HCT116 (cell line): ENCODE results near the gene PTGR3.

Experiments used
- CTCF ChIP-seq, 3 experiments: fragments of 200-600 bp in 1 of 3; sonication (generic) in 1 of 3; IDR thresholded peaks in 2 of 3; conservative IDR thresholded peaks in 1 of 3; 2 replicates each; pipeline ENCODE4 v1.5.1; 2012 to 2017; ENCODE audit warnings: low read depth in 2 of 3, low read length in 2 of 3, antibody characterized with exemption in 1 of 3, borderline replicate concordance in 1 of 3, control low read depth in 1 of 3, mild to moderate bottlenecking in 1 of 3, mixed read lengths in 1 of 3, mixed run types in 1 of 3, moderate library complexity in 1 of 3; ENCODE audit not compliant: insufficient read depth in 1 of 3
- EZH2 ChIP-seq: fragments of 200-600 bp; sonication (generic); IDR thresholded peaks from 2 replicates; pipeline ENCODE4 v1.6.1; 2017; ENCODE audit warnings: antibody characterized with exemption, mixed run types
- RAD21 ChIP-seq: IDR thresholded peaks from 2 replicates; pipeline ENCODE4 v1.6.1; 2012; ENCODE audit warnings: low read depth, mild to moderate bottlenecking
- ZFX ChIP-seq: fragments of 450-650 bp; IDR thresholded peaks from 2 replicates; pipeline ENCODE4 v1.6.1; 2017

- TF ChIP-seq CTCF (IDR thresholded peaks at IDR 0.05 in 2 of 3, conservative IDR thresholded peaks at IDR 0.05 in 1 of 3; ENCODE audit: borderline replicate concordance in 1 of 3, insufficient read depth in 1 of 3, low read depth in 2 of 3, low read length in 2 of 3) (no peak), ZFX (no peak), EZH2 (no peak), RAD21 (no peak)
Observed at GRCh38 chr18:75256376-75256775, 47.4 kb upstream of the PTGR3 start.
